Amygdala (tissue), 56 donors: ENCODE measurements around the gene GNB3.
"Not testable (repeated sequence)": the region's sequence is repeated elsewhere in the genome, so short reads cannot be mapped to it uniquely, and the experiment has no call there.

Experiments used
- DNase-seq, 56 donors: peaks; one replicate each; lab custom pipeline; 2025; lab: John Stamatoyannopoulos, UW

GNB3 gene

GRCh38 chr12:6854036-6854435 lies 13.3 kb downstream of the GNB3 start:
- no peak for DNase-seq

- no peak for DNase-seq
Measured at GRCh38 chr12:6855322-6855721, 14.6 kb downstream of the GNB3 start.

GRCh38 chr12:6858799-6859198 lies 18.1 kb downstream of the GNB3 start:
- no peak for DNase-seq

- no peak for DNase-seq
Measured at GRCh38 chr12:6860116-6860515, 19.4 kb downstream of the GNB3 start.

GRCh38 chr12:6860942-6861341 lies 20.2 kb downstream of the GNB3 start:
- no peak for DNase-seq

GRCh38 chr12:6861391-6861790 lies 20.7 kb downstream of the GNB3 start:
- no peak for DNase-seq

GRCh38 chr12:6863033-6863432 lies 22.3 kb downstream of the GNB3 start:
- DNase-seq = no peak

GRCh38 chr12:6863586-6864321 lies 23.0 kb downstream of the GNB3 start:
- DNase-seq = no peak

- not testable (repeated sequence) for DNase-seq
Measured at GRCh38 chr12:6865307-6865706, 24.6 kb downstream of the GNB3 start.

GRCh38 chr12:6866163-6866919 lies 25.6 kb downstream of the GNB3 start:
- no peak for DNase-seq

- DNase-seq = peak in 18 of 56 donors; percentile 37 to 78 (median 54)
Measured at GRCh38 chr12:6866920-6867412, 26.2 kb downstream of the GNB3 start.

- DNase-seq = peak in 52 of 56 donors; percentile 24 to 89 (median 76)
Measured at GRCh38 chr12:6867413-6868210, 26.9 kb downstream of the GNB3 start, which contains the start of gene TPI1. TPI1 (plus strand) TSS chr12:6867531; CDS start chr12:6867567, 36 bp downstream.

- peak in 5 of 56 donors; percentile 33 to 63 (median 56) for DNase-seq
Measured at GRCh38 chr12:6868211-6869048, 27.7 kb downstream of the GNB3 start.

- peak in 50 of 56 donors; percentile 7 to 78 (median 40) for DNase-seq
Measured at GRCh38 chr12:6869049-6870021, 28.6 kb downstream of the GNB3 start.

GRCh38 chr12:6870304-6870703 lies 29.6 kb downstream of the GNB3 start:
- not testable (repeated sequence) for DNase-seq

- DNase-seq = peak in 1 of 56 donors; percentile 18
Measured at GRCh38 chr12:6871052-6871957, 30.6 kb downstream of the GNB3 start.
